Fibroblast of lung (primary cell): Measurements from ENCODE around the gene UVRAG.

ENCODE experiments used
- CTCF ChIP-seq, 2 donors: IDR thresholded peaks in 1 of 2; conservative IDR thresholded peaks in 1 of 2; 1 replicate in 1 of 2; 2 replicates in 1 of 2; pipeline ENCODE4 v1.5.1; 2011 to 2012; ENCODE audit warnings: low read length in 2 of 2, control low read depth in 1 of 2, inconsistent platforms in 1 of 2, low read depth in 1 of 2, mild to moderate bottlenecking in 1 of 2
- EZH2 ChIP-seq: IDR thresholded peaks from 2 replicates; pipeline ENCODE4 v1.5.1; 2012; ENCODE audit warnings: low read length, control low read depth, mild to moderate bottlenecking; ENCODE audit errors: missing control alignments

- TF ChIP-seq CTCF (conservative IDR thresholded peaks at IDR 0.05 in 1 of 2, IDR thresholded peaks at IDR 0.05 in 1 of 2; ENCODE audit: low read depth in 1 of 2, low read length in 2 of 2) = no peak
- TF ChIP-seq EZH2 = no peak
These were observed 362.3 kb downstream of the UVRAG start for GRCh38 chr11:76177250-76177686.
